GM19025 (cell line): ENCODE measurements around the gene LY6G6D.

ENCODE experiments used
- ATAC-seq: cut with Tn5 transposase; IDR thresholded peaks from one replicate; pipeline ENCODE4 v1.9.1; 2021; ENCODE audit warnings: mild to moderate bottlenecking, low read depth, moderate library complexity; ENCODE audit not compliant: unreplicated experiment

LY6G6D gene

GRCh38 chr6:31715022-31715958 lies at the start of gene LY6G6D:
Gene LY6G6D, plus strand, starts transcription at chr6:31715348. Its CDS starts 8 bp downstream, at chr6:31715356.
- no peak for ATAC-seq

GRCh38 chr6:31665501-31666336 lies 49.4 kb upstream of the LY6G6D start, which contains the start of gene CSNK2B:
Gene CSNK2B, plus strand, starts transcription at chr6:31666080. Its CDS starts 752 bp downstream, at chr6:31666832.
- peak; percentile 83 for ATAC-seq

DNA sequence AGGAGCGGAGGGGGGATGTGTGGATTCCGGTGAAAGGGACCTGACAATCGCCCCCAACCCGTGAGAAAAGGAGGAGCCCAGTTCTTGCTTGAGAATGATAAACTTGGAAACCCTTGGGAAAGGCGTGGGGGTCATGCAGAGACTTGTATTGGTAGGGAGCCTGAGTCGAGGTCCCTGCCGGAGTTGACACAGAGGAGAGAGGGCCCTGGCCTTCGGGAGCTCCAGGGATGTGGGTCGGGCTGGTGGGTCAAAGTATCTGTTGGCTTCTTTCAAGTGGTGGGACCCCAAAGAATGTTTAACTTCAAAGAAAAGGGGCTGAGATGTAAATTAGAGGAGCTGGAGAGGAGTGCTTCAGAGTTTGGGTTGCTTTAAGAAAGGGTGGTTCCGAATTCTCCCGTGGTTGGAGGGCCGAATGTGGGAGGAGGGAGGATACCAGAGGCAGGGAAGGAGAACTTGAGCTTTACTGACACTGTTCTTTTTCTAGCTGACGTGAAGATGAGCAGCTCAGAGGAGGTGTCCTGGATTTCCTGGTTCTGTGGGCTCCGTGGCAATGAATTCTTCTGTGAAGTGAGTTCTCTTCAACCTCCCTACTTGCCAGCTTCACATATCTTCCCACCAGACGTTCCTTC lies 48.7 kb upstream of the LY6G6D start:
- ATAC-seq = no peak

DNA sequence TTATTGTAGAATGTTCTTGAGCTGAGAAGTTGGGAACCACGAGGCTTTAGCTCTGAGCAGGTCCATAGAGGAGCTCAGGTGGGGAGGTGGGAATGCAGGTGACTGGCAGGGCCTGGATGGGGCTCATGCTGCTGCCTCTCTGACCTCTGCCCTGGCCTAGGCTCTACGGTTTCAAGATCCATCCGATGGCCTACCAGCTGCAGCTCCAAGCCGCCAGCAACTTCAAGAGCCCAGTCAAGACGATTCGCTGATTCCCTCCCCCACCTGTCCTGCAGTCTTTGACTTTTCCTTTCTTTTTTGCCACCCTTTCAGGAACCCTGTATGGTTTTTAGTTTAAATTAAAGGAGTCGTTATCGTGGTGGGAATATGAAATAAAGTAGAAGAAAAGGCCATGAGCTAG lies 45.5 kb upstream of the LY6G6D start, which contains the start of gene LY6G5B:
Gene LY6G5B, plus strand, starts transcription at position 301 of the 400 bp plus-strand sequence. CDS start 975 bp downstream, outside the sequence.
- no peak for ATAC-seq

GRCh38 chr6:31676322-31676903 lies 38.7 kb upstream of the LY6G6D start:
- no peak for ATAC-seq

- no peak for ATAC-seq
Measured at GRCh38 chr6:31676904-31677303, 38.2 kb upstream of the LY6G6D start.

DNA sequence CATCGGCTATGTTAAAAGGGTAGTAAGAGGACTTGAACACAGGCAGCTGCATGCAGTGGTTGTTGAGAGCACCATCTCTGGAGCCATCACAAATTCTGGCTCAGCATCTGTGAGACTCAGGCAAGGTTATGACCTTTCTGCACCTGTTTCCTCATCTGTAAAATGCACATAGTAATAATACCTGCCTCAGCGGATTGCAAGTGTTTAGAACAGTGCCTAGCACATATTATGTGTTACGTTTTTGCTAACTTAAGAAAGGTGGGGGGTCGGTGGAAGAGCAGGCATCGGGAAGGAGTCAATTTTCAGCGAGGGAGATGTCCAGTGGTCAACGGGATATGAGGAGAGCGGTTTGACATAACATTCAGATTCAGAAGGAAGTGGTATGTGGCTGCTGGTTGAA lies 37.2 kb upstream of the LY6G6D start:
- ATAC-seq = no peak

DNA sequence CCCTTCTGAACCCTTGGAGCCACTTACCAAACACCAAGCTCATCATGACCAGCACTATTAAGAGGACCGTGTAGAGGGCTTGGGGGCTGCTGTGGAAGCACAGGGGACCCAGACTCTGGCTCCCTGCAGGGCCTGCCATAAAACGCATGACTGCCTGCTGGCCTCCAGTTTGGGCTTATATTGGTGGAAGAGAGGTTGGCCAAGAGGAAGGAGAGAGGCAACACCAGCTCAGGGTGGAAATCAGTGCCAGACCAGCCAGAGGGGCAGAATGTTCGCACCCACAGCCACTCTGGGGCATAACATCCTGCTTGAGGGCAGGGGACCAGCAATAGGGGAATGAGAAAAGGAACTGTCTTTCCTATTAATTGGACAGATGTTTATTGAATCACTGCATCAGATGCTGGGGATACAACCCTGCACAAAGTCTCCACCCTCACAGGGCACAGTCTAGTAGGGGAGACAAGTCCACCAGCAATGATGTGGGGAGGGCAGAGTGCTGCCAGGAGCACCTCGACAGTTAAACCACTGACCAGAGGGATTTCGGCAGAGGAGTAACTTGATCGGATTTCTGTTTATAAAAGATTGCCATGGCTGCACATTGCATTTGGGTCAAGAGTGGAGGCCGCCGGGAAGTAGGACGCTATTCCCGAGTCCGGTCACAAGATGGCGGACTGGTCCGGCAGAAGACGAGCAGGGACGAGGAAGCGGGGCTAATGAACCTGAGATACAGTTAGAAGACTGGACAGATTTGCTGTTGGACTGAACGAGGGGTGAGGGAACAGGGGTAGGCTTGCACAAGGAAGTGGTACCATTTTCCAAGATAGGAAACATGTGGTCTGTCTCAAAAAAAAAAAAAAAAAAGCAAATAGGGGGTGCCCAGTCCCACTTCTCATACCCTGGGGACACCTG lies 34.7 kb upstream of the LY6G6D start, which contains the start of gene LY6G5C:
Gene LY6G5C, minus strand, starts transcription at position 842 of the 909 bp plus-strand sequence. Its CDS starts 694 bp downstream, at position 148.
- no peak for ATAC-seq

GRCh38 chr6:31681135-31681671 lies 33.9 kb upstream of the LY6G6D start:
- ATAC-seq = no peak

DNA sequence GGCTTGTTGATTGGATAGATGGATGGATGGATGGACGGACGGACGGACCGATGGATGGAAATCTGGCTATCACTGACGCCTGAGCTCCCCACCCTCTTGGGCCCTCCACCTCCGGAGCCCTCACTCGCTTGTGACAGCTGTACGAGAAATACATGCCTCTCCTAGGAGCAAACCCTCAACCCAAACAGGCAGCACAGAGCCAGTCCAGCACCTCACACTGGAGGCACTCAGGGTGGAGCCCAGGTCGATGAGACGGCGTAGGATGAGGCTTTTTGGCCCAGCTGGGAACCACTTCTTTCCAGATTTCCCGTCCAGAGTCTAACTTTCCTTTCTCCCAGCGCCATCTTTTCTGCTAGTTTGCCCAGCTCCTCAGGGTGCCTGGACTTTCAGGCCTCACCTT lies 31.6 kb upstream of the LY6G6D start:
- ATAC-seq = no peak

GRCh38 chr6:31686483-31686882 lies 28.7 kb upstream of the LY6G6D start:
- ATAC-seq = no peak

DNA sequence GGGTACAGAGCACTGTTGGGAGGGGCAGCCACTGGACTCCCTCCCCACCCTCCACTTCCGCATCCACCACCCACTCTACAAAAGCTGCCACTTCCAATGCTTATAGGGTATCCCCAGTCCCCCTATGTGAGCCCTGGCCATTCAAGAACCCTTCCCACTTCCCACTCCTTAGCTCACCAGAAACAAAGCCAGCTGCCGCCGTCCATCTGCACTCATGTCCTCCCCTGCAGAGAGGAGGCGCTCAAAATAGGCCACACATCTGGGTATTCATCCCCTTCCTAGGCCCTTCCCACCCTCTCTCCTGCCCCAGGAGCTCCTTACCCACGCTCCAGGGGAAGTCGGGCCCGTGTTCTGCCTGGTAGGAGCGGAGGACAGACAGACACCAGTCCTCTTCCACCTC lies 27.8 kb upstream of the LY6G6D start:
- no peak for ATAC-seq

DNA sequence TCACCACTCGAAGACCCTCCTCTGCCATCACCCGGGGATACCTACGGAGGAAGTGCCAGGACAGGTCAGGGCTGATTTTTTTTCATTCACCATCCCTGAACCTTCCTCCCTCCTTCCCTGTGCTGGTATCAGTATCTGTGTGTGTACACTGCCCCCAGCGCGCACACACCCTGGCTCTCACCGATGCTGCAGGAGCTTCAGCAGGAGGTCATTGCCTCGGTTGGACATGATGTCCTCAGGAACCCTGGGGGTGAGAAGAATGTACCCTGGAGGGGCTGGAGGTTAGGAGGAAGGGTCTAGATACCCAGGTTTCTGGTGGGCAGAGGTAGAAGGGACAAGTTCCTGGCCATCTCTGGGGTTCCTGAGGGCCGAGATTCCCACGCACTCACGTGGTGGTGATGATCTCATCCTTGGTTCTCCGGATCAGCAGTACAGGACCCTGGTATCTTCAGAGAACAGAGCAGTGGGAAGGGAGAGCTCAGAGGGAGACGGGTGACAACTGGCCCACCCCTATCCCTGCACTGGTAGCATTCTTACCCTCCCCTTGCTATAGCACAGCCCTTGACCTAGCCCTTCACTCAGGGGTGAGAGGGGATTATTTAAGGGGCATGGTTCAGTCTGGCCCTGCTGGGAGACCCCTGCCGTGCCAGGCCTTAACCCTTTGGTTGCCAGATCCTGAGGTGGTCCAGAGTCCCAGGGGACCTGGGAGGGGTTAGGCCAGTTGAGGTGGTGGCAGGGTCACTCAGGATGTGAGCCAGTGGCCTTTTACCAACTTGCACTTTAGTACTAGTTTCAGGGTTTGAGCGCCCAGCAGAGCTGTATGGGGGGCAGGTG lies 27.1 kb upstream of the LY6G6D start:
- no peak for ATAC-seq

- no peak for ATAC-seq
Measured at GRCh38 chr6:31689249-31690110, 25.7 kb upstream of the LY6G6D start.

- ATAC-seq = no peak
Measured at GRCh38 chr6:31690231-31691077, 24.7 kb upstream of the LY6G6D start.

DNA sequence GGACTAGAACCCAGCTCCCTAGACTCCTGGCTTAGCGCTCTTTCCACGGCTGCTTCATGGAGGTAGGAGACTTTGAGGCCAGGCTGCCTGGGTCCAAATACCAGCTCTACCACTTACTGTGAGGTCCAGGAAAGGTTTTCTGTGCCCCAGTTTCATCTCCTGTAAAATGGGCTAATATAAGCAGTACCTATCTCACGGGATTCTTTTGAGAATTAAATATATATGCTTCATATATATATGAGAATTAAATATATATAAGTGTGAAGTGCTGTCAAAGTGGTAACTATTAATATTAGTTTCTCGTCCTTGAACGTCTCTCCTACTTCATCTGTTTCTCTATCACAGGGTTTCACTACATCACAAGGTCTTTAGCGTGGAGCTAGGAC lies 24.1 kb upstream of the LY6G6D start:
- ATAC-seq = no peak
